Mesothelial cell of epicardium (in vitro differentiated cells): ENCODE measurements around the gene CRACDL. TPM values are rescaled to one million over a fixed set of nuclear protein-coding genes. Genes with fewer than 3 reads are reported as not detected.

ENCODE experiments used
- DNase-seq, 2 experiments: peaks; one replicate each; pipeline ENCODE4 v3.0.0; 2021; ENCODE audit warnings: low spot score in 2 of 2; ENCODE audit not compliant: unreplicated experiment in 2 of 2
- H3K27ac Mint-ChIP-seq: 2 replicates; pipeline ENCODE4 v1.8.0; 2021; ENCODE audit warnings: mixed read lengths
- H3K27me3 Mint-ChIP-seq: 2 replicates; pipeline ENCODE4 v1.8.0; 2021; ENCODE audit warnings: low read depth, mixed read lengths
- H3K36me3 Mint-ChIP-seq: 2 replicates; pipeline ENCODE4 v1.8.0; 2021; ENCODE audit warnings: mixed read lengths
- H3K4me1 Mint-ChIP-seq: 2 replicates; pipeline ENCODE4 v1.8.0; 2021; ENCODE audit warnings: mixed read lengths
- H3K4me3 Mint-ChIP-seq: 2 replicates; pipeline ENCODE4 v1.8.0; 2021; ENCODE audit warnings: mild to moderate bottlenecking, moderate library complexity, mixed read lengths
- H3K9me3 Mint-ChIP-seq: 2 replicates; pipeline ENCODE4 v1.8.0; 2021; ENCODE audit warnings: mixed read lengths
- total RNA-seq: library from RNA; stranded (reverse); gene quantifications from 3 replicates; pipeline ENCODE4 v1.2.1, GENCODE V29; 2021
- TF ChIP-seq, protein P1 (sequence below): fragments of 200-600 bp; sonication (generic); IDR thresholded peaks from one replicate; pipeline ENCODE4 v1.5.0; 2021; ENCODE audit warnings: antibody characterized with exemption; ENCODE audit not compliant: unreplicated experiment

Gene CRACDL
- total RNA-seq, 1 donor from 2014 or later, result 1.7 TPM

GRCh38 chr2:98846041-98846440 is 90.0 kb downstream of the CRACDL start:
- DNase-seq, result no peak
- Mint-ChIP-seq H3K4me3 (no peak overlapping the region), H3K27ac (no peak overlapping the region), H3K9me3 (no peaks in the 10 kb centered on the region), H3K4me1 (no peaks in the 10 kb centered on the region), H3K36me3 (no peaks in the 10 kb centered on the region), H3K27me3 (peaks cover 20% of the 10 kb centered on the region)
- TF ChIP-seq, protein P1, sequence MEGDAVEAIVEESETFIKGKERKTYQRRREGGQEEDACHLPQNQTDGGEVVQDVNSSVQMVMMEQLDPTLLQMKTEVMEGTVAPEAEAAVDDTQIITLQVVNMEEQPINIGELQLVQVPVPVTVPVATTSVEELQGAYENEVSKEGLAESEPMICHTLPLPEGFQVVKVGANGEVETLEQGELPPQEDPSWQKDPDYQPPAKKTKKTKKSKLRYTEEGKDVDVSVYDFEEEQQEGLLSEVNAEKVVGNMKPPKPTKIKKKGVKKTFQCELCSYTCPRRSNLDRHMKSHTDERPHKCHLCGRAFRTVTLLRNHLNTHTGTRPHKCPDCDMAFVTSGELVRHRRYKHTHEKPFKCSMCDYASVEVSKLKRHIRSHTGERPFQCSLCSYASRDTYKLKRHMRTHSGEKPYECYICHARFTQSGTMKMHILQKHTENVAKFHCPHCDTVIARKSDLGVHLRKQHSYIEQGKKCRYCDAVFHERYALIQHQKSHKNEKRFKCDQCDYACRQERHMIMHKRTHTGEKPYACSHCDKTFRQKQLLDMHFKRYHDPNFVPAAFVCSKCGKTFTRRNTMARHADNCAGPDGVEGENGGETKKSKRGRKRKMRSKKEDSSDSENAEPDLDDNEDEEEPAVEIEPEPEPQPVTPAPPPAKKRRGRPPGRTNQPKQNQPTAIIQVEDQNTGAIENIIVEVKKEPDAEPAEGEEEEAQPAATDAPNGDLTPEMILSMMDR, result no peak

DNA sequence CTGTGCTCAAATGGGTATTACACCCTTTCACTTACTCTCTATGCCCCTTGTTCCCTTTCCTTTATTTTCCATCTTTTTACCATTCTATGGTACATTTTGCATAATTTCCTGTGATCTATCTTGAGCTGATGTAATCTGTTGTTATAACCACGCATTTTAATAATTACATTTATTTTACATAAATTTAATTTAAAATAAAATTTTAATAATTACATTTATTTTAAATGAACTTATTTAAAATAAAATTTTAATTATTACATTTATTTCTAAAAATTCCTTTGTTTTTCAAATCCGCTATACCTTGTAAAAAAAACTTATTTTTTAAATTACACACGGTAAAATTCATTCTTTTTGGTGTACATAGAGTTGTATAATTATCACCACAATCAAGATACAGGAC is 93.9 kb downstream of the CRACDL start:
- Mint-ChIP-seq H3K36me3 (no peaks in the 10 kb centered on the region), H3K27ac (no peak overlapping the region), H3K27me3 (peaks cover 13% of the 10 kb centered on the region), H3K4me3 (no peak overlapping the region), H3K4me1 (peaks cover under 1% of the 10 kb centered on the region), H3K9me3 (peaks cover 8% of the 10 kb centered on the region)
- TF ChIP-seq, protein P1, result no peak
- DNase-seq, result no peak

DNA sequence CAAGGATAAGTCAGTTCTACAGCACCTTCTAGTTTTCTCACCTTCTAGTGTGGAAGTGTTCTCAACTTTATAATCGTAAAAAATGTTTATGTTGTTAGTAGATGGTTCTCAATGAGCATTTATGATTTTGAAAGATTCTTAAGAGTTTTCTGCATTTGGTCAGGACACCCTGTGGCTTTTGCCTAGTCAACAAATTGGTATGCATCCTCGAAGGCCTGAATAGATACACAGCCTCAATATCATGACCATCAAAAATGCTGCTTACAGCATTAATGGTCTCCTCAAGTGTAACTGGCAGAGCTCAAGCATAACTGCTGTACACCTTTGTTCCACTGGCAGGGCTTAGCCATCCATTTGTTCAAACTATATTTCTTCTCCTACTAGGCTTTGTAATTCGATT is 96.7 kb downstream of the CRACDL start:
- H3K4me1 Mint-ChIP-seq, result peaks cover 6% of the 10 kb centered on the region
- no peaks in the 10 kb centered on the region for H3K36me3 Mint-ChIP-seq
- TF ChIP-seq, protein P1, result no peak
- DNase-seq, result no peak
- no peak overlapping the region for H3K4me3 Mint-ChIP-seq
- H3K27me3 Mint-ChIP-seq, result peaks cover 14% of the 10 kb centered on the region
- no peak overlapping the region for H3K27ac Mint-ChIP-seq
- peaks cover 8% of the 10 kb centered on the region for H3K9me3 Mint-ChIP-seq

- Mint-ChIP-seq H3K4me3 (no peak overlapping the region), H3K4me1 (peaks cover 6% of the 10 kb centered on the region), H3K36me3 (no peaks in the 10 kb centered on the region), H3K9me3 (peaks cover 8% of the 10 kb centered on the region), H3K27ac (no peak overlapping the region), H3K27me3 (peaks cover 9% of the 10 kb centered on the region)
- DNase-seq, result no peak
- TF ChIP-seq, protein P1, result no peak
Observed at GRCh38 chr2:98835831-98836385, 100.1 kb downstream of the CRACDL start.

- DNase-seq, result no peak
- TF ChIP-seq, protein P1, result no peak
- no peaks in the 10 kb centered on the region for H3K36me3 Mint-ChIP-seq
- no peak overlapping the region for H3K4me3 Mint-ChIP-seq
- no peak overlapping the region for H3K27ac Mint-ChIP-seq
- H3K9me3 Mint-ChIP-seq, result no peaks in the 10 kb centered on the region
- peaks cover 1% of the 10 kb centered on the region for H3K27me3 Mint-ChIP-seq
- H3K4me1 Mint-ChIP-seq, result peaks cover 6% of the 10 kb centered on the region
Observed at GRCh38 chr2:98833917-98834263, 102.1 kb downstream of the CRACDL start.
